Iris pigment epithelial cell (primary cell): ENCODE data around the gene CDHR3.
"Not testable (repeated sequence)": the region's sequence is repeated elsewhere in the genome, so short reads cannot be mapped to it uniquely, and the experiment has no call there.

Source experiments
- DNase-seq: peaks from one replicate; pipeline ENCODE4 v3.0.0-alpha.2; 2011; ENCODE audit warnings: low read depth

The CDHR3 gene, protein sequence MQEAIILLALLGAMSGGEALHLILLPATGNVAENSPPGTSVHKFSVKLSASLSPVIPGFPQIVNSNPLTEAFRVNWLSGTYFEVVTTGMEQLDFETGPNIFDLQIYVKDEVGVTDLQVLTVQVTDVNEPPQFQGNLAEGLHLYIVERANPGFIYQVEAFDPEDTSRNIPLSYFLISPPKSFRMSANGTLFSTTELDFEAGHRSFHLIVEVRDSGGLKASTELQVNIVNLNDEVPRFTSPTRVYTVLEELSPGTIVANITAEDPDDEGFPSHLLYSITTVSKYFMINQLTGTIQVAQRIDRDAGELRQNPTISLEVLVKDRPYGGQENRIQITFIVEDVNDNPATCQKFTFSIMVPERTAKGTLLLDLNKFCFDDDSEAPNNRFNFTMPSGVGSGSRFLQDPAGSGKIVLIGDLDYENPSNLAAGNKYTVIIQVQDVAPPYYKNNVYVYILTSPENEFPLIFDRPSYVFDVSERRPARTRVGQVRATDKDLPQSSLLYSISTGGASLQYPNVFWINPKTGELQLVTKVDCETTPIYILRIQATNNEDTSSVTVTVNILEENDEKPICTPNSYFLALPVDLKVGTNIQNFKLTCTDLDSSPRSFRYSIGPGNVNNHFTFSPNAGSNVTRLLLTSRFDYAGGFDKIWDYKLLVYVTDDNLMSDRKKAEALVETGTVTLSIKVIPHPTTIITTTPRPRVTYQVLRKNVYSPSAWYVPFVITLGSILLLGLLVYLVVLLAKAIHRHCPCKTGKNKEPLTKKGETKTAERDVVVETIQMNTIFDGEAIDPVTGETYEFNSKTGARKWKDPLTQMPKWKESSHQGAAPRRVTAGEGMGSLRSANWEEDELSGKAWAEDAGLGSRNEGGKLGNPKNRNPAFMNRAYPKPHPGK

DNA sequence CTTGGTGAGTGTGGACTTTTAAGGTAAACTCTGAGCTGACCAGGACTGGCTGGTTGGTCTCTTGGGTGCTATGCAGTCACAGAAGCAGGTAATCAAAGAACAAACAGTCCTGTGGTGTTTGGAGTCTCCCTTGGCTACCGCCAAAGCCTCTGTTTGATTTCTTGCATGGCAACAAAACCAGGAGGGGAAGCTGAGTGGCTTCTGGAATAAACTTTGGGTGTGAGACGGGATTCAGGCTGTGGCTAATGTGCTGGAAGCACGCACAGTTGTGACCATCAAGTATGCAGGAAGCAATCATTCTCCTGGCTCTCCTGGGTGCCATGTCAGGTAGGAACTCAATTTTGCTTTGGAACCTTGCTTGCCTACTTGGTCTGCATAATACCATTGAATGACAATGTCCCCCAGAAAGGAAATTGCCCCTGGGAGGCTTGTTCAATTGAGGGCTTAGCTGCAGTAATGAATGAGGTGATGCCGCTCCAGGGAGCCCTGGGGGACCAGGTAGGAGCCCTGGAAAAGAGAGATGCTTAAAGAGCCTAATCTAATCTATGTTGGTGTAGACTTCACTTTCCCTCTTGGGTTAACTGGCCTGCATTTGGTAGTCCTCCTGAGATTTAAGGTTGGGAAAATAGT is at the start of gene CDHR3:
Gene CDHR3, plus strand, starts transcription at position 227 of the 630 bp plus-strand sequence. Its CDS starts 55 bp downstream, at position 282.
- DNase-seq = no peak

DNA sequence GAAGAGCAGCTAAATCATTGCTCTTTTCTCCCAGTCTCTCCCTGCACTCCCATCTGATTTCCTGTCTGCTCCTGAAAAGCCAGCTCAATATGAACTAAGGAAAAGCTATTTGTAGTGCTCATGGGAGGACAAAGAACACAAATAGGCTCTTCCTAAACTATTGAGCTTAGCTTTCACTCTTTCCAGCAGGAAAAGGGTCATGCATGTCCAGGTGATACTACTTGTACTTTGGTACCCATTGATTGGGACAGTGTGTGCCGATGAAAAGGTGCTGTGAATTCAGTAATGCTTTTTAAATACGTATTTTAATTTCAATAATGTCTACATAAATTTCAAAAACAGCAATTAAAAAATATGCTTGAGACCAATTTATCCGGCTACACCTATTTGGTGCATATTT is 49.1 kb upstream of the CDHR3 start:
- no peak for DNase-seq

DNA sequence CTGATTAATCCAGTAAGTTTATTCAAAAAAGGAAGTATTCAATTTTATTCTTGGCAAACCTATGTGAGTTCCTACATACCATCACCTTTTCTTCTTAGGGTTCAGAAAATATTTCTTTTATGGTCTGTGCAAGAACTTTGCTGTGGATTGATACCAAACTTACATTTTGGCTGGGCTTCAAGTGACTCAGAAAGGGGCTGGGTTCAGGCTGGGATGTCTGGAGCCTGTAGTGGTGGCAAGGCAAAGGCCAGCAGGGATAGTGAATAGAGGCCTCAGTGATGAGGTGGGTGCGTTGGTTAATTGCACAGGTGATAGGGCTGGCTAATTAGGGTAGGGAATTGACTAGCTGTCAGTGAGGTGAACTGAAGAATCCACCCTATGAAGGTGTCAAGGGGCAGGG is 46.5 kb upstream of the CDHR3 start:
- peak; percentile 54 for DNase-seq

DNA sequence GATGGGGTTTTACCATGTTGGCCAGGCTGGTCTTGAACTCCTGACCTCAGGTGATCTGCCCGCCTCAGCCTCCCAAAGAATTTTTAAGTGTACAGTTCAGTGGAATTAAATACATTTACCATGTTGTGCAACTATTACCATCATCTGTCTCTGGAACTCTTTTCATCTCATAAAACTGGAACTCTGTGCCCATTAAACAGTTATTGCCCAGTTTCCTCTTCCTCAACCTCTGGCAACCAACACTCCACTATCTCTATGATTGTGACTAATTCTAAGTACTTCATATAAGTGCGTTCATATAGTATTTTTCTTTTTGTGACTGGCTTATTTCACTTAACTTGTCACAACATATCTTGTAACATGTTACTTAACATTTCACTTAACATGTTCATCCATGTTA is 45.4 kb upstream of the CDHR3 start:
- DNase-seq = no peak

DNA sequence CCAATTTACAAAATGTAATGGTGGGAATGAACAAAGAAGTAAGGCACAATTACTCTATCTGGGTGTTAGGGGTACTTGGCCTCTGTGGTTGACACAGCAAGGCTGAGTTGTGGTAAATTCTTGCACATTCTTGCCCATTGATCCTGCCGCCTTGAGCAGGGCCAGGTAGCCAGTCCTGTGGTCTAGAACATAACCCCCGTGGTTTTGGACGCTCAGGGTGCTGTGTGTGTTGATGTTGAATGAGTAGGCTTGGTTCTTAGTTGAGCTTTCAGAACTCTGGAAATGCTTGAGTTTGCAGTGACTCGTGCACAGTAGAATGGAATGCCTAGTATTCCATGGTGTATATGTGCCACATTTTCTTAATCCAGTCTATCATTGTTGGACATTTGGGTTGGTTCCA is 42.3 kb upstream of the CDHR3 start:
- peak; percentile 26 for DNase-seq

DNA sequence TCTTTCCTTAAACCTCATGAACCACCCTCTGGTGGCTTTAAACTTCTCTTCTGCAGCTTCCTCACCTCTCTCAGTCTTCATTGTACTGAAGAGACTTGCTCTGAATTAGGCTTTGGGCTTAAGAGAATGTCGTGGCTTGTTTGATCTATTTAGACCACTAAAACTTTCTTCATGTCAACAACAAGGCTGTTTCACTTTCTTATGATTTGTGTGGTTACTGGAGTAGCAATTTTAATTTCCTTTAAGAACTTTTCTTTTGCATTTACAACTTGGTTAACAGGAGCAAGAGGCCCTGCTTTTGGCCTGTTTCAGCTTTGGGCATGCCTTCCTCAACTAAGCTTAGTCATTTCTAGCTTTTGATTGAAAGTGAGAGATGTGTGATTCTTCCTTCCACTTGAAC is 38.1 kb upstream of the CDHR3 start:
- DNase-seq = no peak

DNA sequence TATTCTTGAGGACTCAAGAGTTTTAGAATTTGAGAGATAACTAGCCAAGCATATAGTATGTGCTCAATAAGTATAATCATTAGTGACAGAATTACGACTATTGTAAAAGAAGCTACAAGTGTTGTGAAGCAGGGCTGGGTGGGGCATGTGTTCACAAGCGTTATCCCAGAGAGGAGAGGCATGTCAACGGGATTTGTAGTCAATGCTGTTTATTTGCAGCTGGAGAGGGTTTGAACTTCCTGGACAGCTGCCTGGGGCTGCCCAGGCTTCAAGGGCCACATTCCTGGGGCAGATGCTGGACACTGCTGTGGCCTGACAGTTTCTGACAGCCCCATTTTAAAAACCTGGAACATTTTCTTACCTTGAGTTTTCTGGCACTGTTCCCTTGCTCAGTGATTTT is 36.9 kb upstream of the CDHR3 start:
- no peak for DNase-seq

DNA sequence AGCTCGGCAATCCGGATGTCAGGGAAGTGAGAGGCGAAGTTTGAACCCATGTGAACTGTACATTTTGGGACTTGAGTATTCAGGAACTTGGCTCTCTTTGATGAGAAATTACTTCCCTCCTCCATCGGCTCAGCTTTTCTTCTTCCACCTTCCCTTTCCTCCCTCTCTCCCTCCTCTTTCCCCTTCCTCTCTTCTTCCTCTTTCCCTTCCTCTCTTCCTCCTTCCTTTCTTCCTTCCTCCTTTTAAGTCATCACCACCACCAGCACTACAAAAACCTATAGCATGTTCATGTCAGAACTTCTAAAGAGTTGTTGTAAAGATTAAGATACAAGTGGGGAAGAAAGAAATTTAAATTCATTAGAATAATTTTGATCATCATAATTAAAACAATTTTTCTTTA is 31.9 kb upstream of the CDHR3 start:
- DNase-seq = no peak

DNA sequence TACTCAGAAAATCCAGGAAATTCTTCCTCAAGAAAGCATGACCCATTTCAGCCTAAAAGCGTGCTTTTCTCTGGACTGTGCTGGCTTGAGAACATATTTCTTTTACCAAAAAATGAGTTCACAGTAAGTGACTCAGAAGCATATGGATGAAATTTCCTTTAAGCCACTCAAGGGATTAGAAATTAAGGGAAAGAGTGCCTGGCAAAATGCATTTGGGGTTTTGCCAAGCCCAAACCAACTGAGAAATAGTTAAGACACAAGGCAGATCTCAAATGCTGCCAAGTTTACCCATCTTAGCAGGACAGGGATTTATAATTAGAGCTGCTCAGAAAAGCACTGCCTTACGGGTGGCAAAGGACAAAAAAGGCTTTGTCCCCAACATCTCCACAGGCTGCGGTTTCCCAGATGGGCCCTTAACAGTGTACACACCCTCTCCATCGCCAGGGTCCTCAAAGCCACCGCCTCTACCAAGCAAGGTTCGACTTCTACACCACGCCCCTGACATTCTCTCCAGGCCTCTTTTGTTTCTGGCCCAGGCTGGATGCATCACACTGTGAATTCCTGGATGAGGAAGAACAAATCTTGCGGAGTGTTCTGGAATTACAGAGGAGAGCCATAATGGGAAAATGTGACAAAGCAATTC is 30.1 kb upstream of the CDHR3 start:
- peak; percentile 39 for DNase-seq

DNA sequence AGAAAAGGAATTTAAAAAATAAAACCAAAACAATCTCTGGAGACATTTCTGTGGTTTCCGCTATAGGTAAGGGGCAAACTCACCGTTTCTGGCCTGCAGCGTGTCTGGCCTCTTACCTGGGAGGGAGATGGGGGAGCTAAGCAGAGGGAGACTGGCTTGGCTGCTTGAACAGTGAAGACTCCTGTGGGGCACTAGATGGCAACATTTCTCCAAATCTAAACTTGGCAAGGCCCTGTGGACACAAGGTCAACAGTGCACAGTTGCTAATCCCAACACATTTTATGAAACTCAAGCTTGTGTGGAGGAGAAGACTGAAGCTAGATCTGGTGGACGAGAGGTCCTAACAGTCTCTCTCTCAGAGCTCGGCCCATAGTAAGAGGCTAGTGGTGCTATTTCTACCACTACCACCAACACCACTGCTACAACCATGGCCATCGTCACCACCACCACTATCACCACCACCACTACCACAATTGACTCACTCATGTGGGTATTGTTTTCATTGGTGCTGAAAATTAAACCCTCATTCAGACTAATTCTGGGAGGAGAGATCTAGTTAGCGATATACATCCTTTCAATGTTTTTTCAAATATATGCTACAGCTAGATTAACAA is 28.4 kb upstream of the CDHR3 start:
- DNase-seq = peak; percentile 61

DNA sequence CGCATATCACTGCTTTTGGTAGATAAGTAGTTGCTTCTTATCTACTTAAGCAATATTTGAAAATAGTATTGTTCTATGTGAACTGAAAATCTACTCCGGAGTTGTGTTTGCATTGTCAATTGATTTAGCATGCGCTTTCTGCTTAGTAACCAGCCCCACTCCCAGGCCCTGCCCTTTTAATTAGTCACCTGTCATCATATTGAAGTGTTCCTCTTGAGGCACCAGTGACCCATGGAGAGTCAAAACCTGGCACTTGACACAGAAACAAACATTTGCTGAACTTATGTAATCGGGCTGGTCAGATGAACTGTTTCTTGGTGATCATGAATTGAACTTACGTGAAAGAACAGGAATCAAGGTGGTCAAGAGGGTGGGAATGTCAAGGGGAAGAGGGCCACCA is 27.8 kb upstream of the CDHR3 start:
- no peak for DNase-seq

DNA sequence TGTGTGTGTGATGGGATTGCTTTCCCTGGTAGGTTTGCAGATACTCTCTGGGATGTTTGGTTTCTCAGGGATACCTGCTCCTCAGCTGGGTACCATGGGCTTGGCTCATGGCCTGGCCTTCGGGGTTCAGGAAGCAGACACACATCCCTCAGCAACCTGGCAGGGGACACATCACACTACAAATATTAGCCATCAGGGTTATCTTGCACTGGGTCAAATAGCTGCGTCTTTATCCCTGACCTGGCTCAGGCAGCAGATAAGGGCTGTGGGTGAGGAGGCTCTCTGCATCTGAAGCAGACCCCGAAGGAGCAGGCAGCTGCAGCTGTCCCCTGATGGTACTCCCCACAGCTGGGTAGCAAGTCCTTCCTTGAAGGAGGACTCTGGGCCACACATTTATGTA is 25.7 kb upstream of the CDHR3 start:
- DNase-seq = no peak

DNA sequence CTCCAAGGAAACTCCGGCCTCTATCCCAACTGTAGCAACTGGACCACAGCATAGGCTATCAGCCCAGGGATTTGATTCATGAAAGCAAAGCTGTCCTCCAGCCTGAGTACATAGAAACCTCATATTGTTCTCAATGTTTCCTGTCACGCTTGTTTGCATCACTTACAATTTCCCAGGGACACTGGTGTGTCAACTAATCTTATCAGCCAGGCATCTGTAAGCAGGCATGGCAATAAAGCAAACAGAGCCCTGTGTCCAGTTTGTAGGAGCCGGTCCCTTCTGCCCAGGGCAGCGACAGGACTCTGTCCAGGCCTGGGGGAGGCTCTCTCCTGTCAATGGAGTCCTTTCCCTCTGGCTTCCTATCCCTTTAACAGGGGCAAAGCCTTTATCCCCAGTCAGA is 23.0 kb upstream of the CDHR3 start:
- no peak for DNase-seq

DNA sequence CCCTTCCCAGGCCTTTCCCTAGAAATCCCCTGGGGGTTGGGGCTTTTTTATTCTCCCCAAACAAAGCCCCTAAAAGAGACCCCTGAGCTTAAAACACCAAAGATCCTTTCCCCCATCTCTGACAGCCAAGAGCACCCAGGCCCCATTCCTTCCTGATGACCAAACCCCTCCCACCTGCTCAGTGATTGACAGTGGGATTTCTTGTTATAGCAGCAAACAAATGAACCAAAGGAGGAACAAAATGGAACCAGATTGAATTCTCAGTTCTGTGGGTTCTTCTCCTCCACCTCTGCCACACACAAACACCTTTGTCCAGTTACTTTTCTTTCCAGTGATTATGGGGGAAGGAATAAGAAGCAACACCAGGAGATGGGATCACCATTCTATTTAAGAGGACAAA is 21.5 kb upstream of the CDHR3 start:
- DNase-seq = no peak

DNA sequence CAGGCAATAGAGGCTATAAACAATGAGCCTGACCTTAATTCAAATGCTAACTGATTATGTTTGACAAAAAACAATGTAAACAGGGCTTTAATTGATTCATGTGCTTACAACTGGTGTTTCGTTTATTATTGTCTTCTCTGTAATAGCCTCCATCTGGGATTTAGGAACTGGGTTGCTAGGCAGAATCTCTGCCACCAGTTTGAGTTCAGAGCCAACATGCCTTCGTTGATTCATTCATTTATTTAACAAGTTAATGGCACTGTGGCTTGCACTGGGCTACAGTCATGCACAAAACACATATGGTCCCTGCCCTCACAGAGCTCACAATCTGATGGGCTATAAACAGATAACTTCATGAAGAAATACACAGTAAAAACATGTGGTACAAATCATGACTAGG is 19.6 kb upstream of the CDHR3 start:
- DNase-seq = no peak

DNA sequence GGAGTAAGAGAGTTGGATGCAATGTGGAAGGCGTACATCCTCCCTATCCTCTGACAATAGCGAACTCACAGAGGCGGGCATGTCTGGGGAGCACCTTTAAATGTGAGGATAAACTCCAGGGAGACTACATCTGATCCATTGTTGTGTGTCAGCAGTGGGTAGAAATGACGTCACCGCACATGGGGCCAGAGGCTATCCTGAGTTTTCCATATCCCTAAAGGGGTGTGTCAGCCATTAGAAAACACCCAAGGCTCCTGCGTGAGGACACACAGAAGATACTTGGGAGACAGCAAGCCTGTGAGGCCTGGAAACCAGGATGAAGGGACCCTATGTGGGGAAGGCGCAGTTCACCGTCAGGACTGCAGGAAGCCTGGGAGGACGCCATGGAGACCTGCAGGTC is 17.2 kb upstream of the CDHR3 start:
- no peak for DNase-seq

DNA sequence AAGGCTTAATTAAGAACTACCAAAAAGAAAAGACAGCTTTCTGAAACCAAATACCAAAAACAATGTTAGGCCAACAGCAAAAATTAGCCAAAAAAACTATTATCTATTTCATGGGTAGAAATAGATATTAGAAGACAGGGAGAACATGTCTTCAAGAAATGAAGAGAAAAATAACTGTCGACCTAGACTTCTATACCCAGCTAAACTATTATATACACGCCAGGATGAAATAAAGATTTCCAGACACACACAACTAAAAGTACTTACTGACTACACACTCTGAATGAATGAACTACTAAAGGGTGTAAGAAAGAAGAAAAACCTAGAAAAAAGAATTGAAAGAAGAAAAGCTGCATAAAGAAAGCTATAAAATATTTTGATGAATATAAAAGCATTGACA is 11.5 kb upstream of the CDHR3 start:
- DNase-seq = no peak

DNA sequence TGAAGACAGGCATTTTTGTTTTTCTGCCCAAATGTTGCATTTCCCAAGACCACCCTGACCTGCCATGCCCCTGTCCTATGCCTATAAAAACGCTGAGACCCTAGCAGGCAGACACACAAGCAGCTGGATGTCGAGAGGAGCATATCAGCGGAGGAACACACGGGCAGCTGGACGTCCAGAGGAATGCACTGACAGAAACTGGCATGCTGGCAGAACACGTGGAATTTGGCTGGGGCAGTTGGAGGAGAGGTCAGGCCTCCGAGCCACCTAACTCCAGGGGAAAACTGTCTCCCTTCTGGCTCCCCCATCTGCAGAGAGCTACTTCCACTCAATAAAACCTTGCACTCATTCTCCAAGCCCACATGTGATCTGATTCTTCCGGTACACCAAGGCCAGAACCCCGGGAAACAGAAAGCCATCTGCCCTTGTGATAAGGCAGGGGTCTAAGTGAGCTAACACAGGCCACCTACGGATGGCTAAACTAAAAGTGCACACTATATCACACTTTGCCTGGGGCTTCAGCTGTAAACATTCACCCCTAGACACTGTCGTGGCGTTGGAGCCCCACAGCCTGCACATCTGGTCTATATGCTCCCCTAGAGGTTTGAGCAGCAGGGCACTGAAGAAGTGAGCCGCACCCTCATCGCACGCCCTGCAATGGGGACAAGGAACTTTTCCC is 10.0 kb upstream of the CDHR3 start:
- DNase-seq = no peak

DNA sequence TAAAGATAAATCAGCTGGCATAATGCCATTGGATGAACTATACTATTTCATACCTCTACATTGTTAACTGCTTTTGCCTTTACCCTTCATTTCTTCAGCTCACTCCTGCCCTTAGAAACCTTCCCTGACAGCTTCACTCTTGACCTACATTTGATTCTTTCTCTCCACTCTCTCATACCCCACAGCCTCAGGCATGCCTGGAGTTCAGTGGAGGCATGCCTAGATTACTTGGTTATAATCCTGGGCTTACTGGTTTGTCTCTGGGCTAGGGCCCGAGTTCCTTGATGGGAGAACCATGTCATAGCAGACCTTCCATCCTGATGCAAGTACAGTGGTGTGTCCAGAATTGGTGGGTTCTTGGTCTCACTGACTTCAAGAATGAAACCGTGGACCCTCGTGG is 8.4 kb upstream of the CDHR3 start:
- no peak for DNase-seq

DNA sequence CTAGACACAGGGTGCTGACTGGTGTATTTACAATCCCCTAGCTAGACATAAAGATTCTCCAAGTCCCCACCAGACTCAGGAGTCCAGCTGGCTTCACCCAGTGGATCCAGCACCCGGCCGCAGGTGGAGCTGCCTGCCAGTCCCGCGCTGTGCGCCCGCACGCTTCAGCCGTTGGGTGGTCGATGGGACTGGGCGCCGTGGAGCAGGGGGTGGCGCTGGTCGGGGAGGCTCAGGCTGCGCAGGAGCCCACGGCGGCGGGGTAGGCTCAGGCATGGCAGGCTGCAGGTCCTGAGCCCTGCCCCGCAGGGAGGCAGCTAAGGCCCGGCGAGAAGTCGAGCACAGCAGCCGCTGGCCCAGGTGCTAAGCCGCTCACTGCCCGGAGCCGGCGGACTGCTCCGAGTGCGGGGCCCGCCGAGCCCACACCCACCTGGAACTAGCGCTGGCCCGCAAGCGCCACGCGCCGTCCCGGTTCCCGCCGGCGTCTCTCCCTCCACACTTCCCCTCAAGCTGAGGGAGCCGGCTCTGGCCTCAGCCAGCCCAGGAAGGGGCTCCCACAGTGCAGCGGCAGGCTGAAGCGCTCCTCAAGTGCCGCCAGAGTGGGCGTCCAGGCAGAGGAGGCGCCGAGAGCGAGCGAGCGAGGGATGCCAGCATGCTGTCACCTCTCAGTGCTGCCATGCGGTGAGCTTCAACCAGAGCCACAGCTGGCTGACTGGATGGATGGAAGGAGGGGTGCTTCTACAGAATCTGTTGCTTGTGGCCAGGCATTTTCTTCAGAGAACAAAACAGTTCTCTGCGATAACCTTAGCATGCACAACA is 7.2 kb upstream of the CDHR3 start:
- DNase-seq = not testable (repeated sequence)
